A673 (cell line): ENCODE data around the gene F8. TPM values are rescaled to one million over a fixed set of nuclear protein-coding genes. Genes with fewer than 3 reads are reported as not detected.

Source experiments
- BruUV-seq: library from RNA; stranded (reverse); fragments of 400-500 nt; replicated peaks from 2 replicates; lab custom pipeline; 2021; lab: Mats Ljungman, UMichigan
- CTCF ChIA-PET: fragments of 300-600 bp; sonication (Branson Sonifier 250); formaldehyde crosslinking; loops from one replicate; lab custom pipeline; 2022; ENCODE audit warnings: antibody characterized with exemption; lab: Charles Lee
- POLR2A ChIA-PET: fragments of 300-600 bp; sonication (Branson Sonifier 250); formaldehyde crosslinking; loops from one replicate; lab custom pipeline; 2022; ENCODE audit warnings: antibody characterized with exemption; ENCODE audit not compliant: low non-redundant PET; lab: Charles Lee
- DNase-seq: peaks from one replicate; pipeline ENCODE4 v3.0.0-alpha.2; 2015; ENCODE audit warnings: low spot score
- H3K27ac ChIP-seq: fragments of 200-600 bp; sonication (generic); 2 replicates; pipeline ENCODE4 v1.5.1; 2016; ENCODE audit warnings: mixed run types, low read depth, mild to moderate bottlenecking, mixed read lengths, antibody characterized with exemption, low read length; ENCODE audit not compliant: poor library complexity, severe bottlenecking
- H3K27me3 ChIP-seq: fragments of 200-600 bp; sonication (generic); replicated peaks from 2 replicates; pipeline ENCODE4 v1.6.1; 2017; ENCODE audit warnings: mixed run types, low read depth, mild to moderate bottlenecking, mixed read lengths, antibody characterized with exemption, low read length; ENCODE audit not compliant: insufficient read depth, poor library complexity
- H3K36me3 ChIP-seq: fragments of 200-600 bp; sonication (generic); 2 replicates; pipeline ENCODE4 v1.6.1; 2016; ENCODE audit warnings: mixed run types, mild to moderate bottlenecking, mixed read lengths, antibody characterized with exemption, low read length; ENCODE audit not compliant: insufficient read depth, poor library complexity, severe bottlenecking
- H3K4me1 ChIP-seq: fragments of 200-600 bp; sonication (generic); 2 replicates; pipeline ENCODE4 v1.6.1; 2017; ENCODE audit warnings: mixed run types, mild to moderate bottlenecking, mixed read lengths, antibody characterized with exemption, low read length; ENCODE audit not compliant: insufficient read depth, poor library complexity, severe bottlenecking
- H3K4me3 ChIP-seq: fragments of 200-600 bp; sonication (generic); 2 replicates; pipeline ENCODE4 v1.5.1; 2016; ENCODE audit warnings: low read depth, mixed run types, mild to moderate bottlenecking, mixed read lengths, low read length; ENCODE audit not compliant: poor library complexity, severe bottlenecking
- H3K9me3 ChIP-seq: fragments of 200-600 bp; sonication (generic); 2 replicates; pipeline ENCODE4 v1.6.1; 2016; ENCODE audit warnings: mixed run types, low read depth, mild to moderate bottlenecking, mixed read lengths, antibody characterized with exemption, low read length; ENCODE audit not compliant: poor library complexity, severe bottlenecking
- EZH2 ChIP-seq: fragments of 200-600 bp; sonication (generic); IDR thresholded peaks from 2 replicates; pipeline ENCODE4 v1.6.1; 2017; ENCODE audit warnings: borderline replicate concordance, low read depth, mild to moderate bottlenecking, mixed read lengths, antibody characterized with exemption, low read length; ENCODE audit not compliant: poor library complexity, severe bottlenecking
- intact Hi-C: fragments of 100-400 bp; cut with micrococcal nuclease; formaldehyde crosslinking; loops from one replicate; pipeline ENCODE4 v1.10.0; 2022; ENCODE audit not compliant: unreplicated experiment
- total RNA-seq: library from RNA; stranded (reverse); gene quantifications from 2 replicates; pipeline ENCODE4 v1.2.3, GENCODE V29; 2021
- TF ChIP-seq, protein P1 (sequence below): fragments of 300-800, 200-600 bp; sonication (generic); conservative IDR thresholded peaks from 2 replicates; pipeline ENCODE4 v1.5.1; 2017; ENCODE audit warnings: low read depth, mild to moderate bottlenecking, antibody characterized with exemption, low read length, moderate library complexity, mixed read lengths

Gene F8
- total RNA-seq, 1 experiment from 2014 or later, result 1.1 TPM

DNA sequence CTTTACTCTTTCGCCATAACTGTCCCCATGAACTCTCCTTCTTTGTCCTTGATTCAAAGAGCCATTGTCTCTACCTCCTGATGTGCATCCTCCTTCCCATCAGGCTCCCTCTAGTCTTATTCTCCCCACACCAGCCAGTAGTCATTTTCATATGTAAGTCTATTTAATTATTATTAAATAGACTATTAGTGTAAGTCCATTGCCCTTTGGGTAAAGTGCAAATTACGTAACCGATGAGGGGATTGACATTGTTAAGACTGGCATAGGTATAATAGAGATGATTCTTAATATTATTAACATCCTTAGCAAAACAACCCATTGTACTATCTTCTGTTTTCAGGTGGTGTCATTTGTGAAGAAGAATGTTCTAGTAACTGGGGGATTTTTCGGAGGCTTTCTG, 31.7 kb upstream of the F8 start:
- CTCF ChIA-PET, result no interaction called here
- POLR2A ChIA-PET, result no interaction called here
- no peaks in the 10 kb centered on the region for H3K27me3 ChIP-seq
- H3K4me3 ChIP-seq, result no peak overlapping the region
- no peaks in the 10 kb centered on the region for H3K36me3 ChIP-seq
- no peaks in the 10 kb centered on the region for H3K4me1 ChIP-seq
- H3K27ac ChIP-seq, result no peak overlapping the region
- intact Hi-C loops, result loop anchor here (10.0 kb wide), 1 partner anchor 139 kb away; no protein-coding TSS in a partner anchor
- TF ChIP-seq EZH2, result no peak
- TF ChIP-seq, protein P1, sequence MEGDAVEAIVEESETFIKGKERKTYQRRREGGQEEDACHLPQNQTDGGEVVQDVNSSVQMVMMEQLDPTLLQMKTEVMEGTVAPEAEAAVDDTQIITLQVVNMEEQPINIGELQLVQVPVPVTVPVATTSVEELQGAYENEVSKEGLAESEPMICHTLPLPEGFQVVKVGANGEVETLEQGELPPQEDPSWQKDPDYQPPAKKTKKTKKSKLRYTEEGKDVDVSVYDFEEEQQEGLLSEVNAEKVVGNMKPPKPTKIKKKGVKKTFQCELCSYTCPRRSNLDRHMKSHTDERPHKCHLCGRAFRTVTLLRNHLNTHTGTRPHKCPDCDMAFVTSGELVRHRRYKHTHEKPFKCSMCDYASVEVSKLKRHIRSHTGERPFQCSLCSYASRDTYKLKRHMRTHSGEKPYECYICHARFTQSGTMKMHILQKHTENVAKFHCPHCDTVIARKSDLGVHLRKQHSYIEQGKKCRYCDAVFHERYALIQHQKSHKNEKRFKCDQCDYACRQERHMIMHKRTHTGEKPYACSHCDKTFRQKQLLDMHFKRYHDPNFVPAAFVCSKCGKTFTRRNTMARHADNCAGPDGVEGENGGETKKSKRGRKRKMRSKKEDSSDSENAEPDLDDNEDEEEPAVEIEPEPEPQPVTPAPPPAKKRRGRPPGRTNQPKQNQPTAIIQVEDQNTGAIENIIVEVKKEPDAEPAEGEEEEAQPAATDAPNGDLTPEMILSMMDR, result no peak
- BruUV-seq, result no TSS peak
- no peak for DNase-seq
- no peaks in the 10 kb centered on the region for H3K9me3 ChIP-seq

DNA sequence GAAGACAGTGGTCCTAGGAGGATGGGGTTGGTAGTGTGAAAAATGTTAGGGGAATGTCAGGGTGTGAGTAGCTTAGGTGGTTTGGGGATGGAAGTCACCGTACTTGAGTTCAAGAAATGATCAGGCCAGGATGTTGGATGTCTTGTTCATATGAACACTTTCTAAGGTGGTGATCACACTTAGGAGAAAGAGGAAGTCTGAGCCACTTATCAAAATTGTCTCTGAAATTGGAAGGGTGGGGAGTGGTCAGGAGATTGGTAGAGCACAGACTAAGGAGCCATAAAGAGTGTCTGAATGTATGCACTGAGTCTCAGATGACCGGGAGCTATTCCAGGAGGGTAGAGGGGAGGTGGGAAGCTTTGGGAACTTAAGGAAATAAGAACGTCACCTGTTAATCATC, 31.1 kb upstream of the F8 start:
- POLR2A ChIA-PET, result no interaction called here
- DNase-seq, result no peak
- CTCF ChIA-PET, result no interaction called here
- no peaks in the 10 kb centered on the region for H3K27me3 ChIP-seq
- intact Hi-C loops, result loop anchor here (10.0 kb wide), 1 partner anchor 139 kb away; no protein-coding TSS in a partner anchor
- no peaks in the 10 kb centered on the region for H3K4me1 ChIP-seq
- BruUV-seq, result no TSS peak
- H3K27ac ChIP-seq, result no peak overlapping the region
- H3K4me3 ChIP-seq, result no peak overlapping the region
- H3K36me3 ChIP-seq, result no peaks in the 10 kb centered on the region
- TF ChIP-seq, protein P1, result no peak
- no peak for TF ChIP-seq EZH2
- H3K9me3 ChIP-seq, result no peaks in the 10 kb centered on the region

DNA sequence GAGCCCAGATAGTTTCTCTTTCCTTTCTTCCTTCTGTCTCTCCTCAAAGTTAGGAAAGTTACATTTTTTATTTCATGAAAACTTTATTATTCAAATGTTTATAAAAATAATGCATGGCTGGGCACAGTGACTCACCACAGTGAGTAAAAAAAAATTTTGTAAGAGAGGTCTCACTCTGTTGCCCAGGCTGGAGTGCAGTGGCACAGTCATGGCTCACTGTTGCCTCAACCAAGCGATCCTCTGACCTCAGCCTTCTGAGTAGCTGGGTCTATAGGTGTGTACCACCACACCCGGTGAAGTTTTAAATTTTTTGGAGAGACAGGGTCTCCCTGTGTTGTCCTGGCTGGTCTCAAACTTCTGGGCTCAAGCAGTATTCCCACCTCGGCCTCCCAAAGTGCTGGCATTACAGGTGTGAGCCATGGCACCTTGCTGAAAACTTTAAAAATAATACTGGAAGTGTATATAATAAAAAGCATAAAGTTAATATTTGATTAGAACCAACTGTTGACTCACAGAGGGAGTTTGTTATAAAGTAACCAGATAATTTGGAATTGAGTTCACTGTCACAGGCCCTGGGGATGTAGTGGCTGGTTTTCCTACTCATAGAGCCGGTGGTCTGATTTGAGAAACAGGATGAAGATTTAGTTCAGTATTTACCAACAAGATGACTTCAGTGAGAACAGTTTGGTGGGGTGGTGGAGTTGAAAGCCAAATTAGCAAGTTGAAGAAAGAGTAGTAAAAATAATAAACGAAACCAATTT, 30.4 kb upstream of the F8 start:
- TF ChIP-seq, protein P1, result no peak
- TF ChIP-seq EZH2, result no peak
- Histone ChIP-seq H3K27ac (no peak overlapping the region), H3K4me1 (no peaks in the 10 kb centered on the region), H3K4me3 (no peak overlapping the region), H3K36me3 (no peaks in the 10 kb centered on the region), H3K9me3 (no peaks in the 10 kb centered on the region), H3K27me3 (no peaks in the 10 kb centered on the region)
- ChIA-PET CTCF (no interaction called here), POLR2A (no interaction called here)
- DNase-seq, result no peak
- intact Hi-C loops, result loop anchor here (10.0 kb wide), 1 partner anchor 138 kb away; no protein-coding TSS in a partner anchor
- BruUV-seq, result no TSS peak
